DMS79 (cell line): ENCODE measurements around the gene SLC25A15.
"Not testable (repeated sequence)": the region's sequence is repeated elsewhere in the genome, so short reads cannot be mapped to it uniquely, and the experiment has no call there.

Experiments used
- DNase-seq: peaks from one replicate; lab custom pipeline; 2025; lab: John Stamatoyannopoulos, UW

Gene SLC25A15

GRCh38 chr13:40813667-40814454 lies 24.4 kb downstream of the SLC25A15 start:
- DNase-seq, result no peak

- DNase-seq, result no peak
Observed at GRCh38 chr13:40814803-40815202, 25.4 kb downstream of the SLC25A15 start.

- no peak for DNase-seq
Observed at GRCh38 chr13:40818926-40819325, 29.5 kb downstream of the SLC25A15 start.

GRCh38 chr13:40819797-40820315 lies 30.4 kb downstream of the SLC25A15 start:
- no peak for DNase-seq

- DNase-seq, result not testable (repeated sequence)
Observed at GRCh38 chr13:40839725-40840124, 50.3 kb downstream of the SLC25A15 start.

GRCh38 chr13:40840955-40841354 lies 51.5 kb downstream of the SLC25A15 start:
- DNase-seq, result not testable (repeated sequence)
